ENCODE data around the gene PRRG4.

PRRG4 gene

GRCh38 chr11:32874132-32874531, 44.4 kb downstream of the PRRG4 start:
- Histone ChIP-seq H3K27me3 (ENCODE audit: insufficient read depth, low read depth, severe bottlenecking) (no peaks in the 10 kb centered on the region), H3K9me3 (ENCODE audit: severe bottlenecking) (no peaks in the 10 kb centered on the region), H3K4me3 (ENCODE audit: low read depth, low read length) (no peak overlapping the region), H3K27ac (no peak overlapping the region), H3K36me3 (no peaks in the 10 kb centered on the region)
- no peak for DNase-seq
- TF ChIP-seq, protein P1, sequence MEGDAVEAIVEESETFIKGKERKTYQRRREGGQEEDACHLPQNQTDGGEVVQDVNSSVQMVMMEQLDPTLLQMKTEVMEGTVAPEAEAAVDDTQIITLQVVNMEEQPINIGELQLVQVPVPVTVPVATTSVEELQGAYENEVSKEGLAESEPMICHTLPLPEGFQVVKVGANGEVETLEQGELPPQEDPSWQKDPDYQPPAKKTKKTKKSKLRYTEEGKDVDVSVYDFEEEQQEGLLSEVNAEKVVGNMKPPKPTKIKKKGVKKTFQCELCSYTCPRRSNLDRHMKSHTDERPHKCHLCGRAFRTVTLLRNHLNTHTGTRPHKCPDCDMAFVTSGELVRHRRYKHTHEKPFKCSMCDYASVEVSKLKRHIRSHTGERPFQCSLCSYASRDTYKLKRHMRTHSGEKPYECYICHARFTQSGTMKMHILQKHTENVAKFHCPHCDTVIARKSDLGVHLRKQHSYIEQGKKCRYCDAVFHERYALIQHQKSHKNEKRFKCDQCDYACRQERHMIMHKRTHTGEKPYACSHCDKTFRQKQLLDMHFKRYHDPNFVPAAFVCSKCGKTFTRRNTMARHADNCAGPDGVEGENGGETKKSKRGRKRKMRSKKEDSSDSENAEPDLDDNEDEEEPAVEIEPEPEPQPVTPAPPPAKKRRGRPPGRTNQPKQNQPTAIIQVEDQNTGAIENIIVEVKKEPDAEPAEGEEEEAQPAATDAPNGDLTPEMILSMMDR (IDR thresholded peaks at IDR 0.05; ENCODE audit: low read depth, low read length): no peak

- DNase-seq: no peak
- H3K4me3 ChIP-seq (ENCODE audit: low read depth, low read length): no peak overlapping the region
- no peaks in the 10 kb centered on the region for H3K36me3 ChIP-seq
- H3K27ac ChIP-seq: no peak overlapping the region
- H3K27me3 ChIP-seq (ENCODE audit: insufficient read depth, low read depth, severe bottlenecking): no peaks in the 10 kb centered on the region
- no peaks in the 10 kb centered on the region for H3K9me3 ChIP-seq (ENCODE audit: severe bottlenecking)
- TF ChIP-seq, protein P1 (IDR thresholded peaks at IDR 0.05; ENCODE audit: low read depth, low read length): no peak
Measured at GRCh38 chr11:32881286-32881685, 51.6 kb downstream of the PRRG4 start.

GRCh38 chr11:32883421-32883820, 53.7 kb downstream of the PRRG4 start:
- no peak for DNase-seq
- no peak overlapping the region for H3K27ac ChIP-seq
- TF ChIP-seq, protein P1 (IDR thresholded peaks at IDR 0.05; ENCODE audit: low read depth, low read length): no peak
- no peaks in the 10 kb centered on the region for H3K27me3 ChIP-seq (ENCODE audit: insufficient read depth, low read depth, severe bottlenecking)
- H3K36me3 ChIP-seq: no peaks in the 10 kb centered on the region
- H3K9me3 ChIP-seq (ENCODE audit: severe bottlenecking): no peaks in the 10 kb centered on the region
- no peak overlapping the region for H3K4me3 ChIP-seq (ENCODE audit: low read depth, low read length)

DNA sequence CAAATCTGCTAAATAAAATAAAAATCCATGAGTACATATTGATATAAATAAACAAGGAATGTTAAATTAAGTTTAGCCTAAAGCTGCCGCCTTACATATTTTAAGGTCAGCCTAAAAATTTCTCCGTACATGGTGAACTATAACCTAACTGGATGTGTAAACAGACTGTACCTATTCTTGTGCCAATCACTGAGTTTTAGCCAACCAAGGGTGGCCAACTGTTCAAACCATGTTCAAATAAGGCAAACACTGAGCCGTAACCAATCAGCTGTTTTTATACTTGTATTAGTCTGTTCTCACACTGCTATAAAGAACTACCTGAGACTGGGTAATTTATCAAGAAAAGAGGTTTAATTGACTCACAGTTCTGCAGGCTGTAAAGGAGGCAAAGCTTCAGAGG, 54.3 kb downstream of the PRRG4 start:
- DNase-seq: no peak
- Histone ChIP-seq H3K4me3 (ENCODE audit: low read depth, low read length) (no peak overlapping the region), H3K9me3 (ENCODE audit: severe bottlenecking) (no peaks in the 10 kb centered on the region), H3K36me3 (no peaks in the 10 kb centered on the region), H3K27ac (no peak overlapping the region), H3K27me3 (ENCODE audit: insufficient read depth, low read depth, severe bottlenecking) (no peaks in the 10 kb centered on the region)
- TF ChIP-seq, protein P1 (IDR thresholded peaks at IDR 0.05; ENCODE audit: low read depth, low read length): no peak

DNA sequence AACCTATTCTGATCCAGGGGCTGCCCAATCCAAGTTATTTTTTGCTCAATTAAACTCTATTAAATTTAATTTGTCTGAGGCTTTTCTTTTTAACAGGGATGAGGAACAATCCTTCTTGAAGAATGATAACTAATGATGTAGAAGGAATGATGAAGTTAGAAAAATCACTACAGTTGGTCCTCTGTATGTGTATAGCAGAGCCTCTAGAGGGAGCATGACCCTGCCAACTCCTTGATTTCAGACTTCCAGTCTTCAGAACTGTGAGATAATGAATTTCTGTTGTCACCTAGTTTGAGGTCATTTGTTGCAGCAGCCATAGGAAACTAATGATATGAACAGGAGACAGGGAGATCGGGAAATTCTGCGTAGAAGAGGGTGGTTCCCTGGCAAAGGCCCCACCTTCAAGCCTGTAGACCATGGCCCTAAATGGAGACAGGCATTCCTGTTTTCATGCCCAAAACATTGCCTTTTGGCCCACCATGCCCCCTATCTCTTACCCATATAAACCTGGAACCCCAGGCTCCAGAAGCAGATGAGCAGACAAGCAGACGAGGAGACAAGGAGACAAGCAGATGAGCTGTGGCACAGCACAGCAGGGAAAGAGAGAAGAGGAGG, 55.1 kb downstream of the PRRG4 start:
- Histone ChIP-seq H3K9me3 (ENCODE audit: severe bottlenecking) (no peaks in the 10 kb centered on the region), H3K36me3 (no peaks in the 10 kb centered on the region), H3K27me3 (ENCODE audit: insufficient read depth, low read depth, severe bottlenecking) (no peaks in the 10 kb centered on the region), H3K4me3 (ENCODE audit: low read depth, low read length) (no peak overlapping the region), H3K27ac (no peak overlapping the region)
- no peak for DNase-seq
- TF ChIP-seq, protein P1 (IDR thresholded peaks at IDR 0.05; ENCODE audit: low read depth, low read length): peak; percentile 47

DNA sequence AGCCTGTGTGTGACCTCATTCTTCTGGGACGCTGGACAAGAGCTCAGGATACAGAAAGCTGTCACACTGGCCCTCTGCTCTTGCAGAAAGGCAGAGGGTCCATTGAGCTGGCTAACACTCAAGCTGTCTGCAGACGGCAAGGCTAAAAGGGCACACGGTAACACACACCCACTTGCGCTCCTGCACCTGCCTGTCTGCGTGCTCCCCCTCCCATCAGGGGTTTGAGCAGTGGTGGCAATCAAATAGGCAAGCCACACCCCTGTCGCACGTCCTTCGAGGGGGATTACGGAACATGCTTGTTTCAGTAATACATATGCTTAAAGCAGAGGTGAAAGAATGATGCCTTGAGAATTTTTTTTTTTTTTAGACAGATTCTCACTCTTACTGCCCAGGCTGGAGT, 55.8 kb downstream of the PRRG4 start:
- Histone ChIP-seq H3K27me3 (ENCODE audit: insufficient read depth, low read depth, severe bottlenecking) (no peaks in the 10 kb centered on the region), H3K27ac (no peak overlapping the region), H3K4me3 (ENCODE audit: low read depth, low read length) (no peak overlapping the region), H3K36me3 (no peaks in the 10 kb centered on the region), H3K9me3 (ENCODE audit: severe bottlenecking) (no peaks in the 10 kb centered on the region)
- TF ChIP-seq, protein P1 (IDR thresholded peaks at IDR 0.05; ENCODE audit: low read depth, low read length): no peak
- DNase-seq: peak; percentile 9

Data from WERI-Rb-1 (cell line).